Epithelial cell of prostate (primary cell): ENCODE measurements around the gene CHML.

Source experiments
- DNase-seq: peaks from one replicate; pipeline ENCODE4 v3.0.0-alpha.2; 2011; ENCODE audit warnings: low read depth, low spot score
- H3K27ac ChIP-seq: fragments of 450-650 bp; 2 replicates; pipeline ENCODE4 v1.5.1; 2017; ENCODE audit warnings: mild to moderate bottlenecking

CHML gene

GRCh38 chr1:241596633-241597032, 43.5 kb downstream of the CHML start:
- H3K27ac ChIP-seq, result no peak overlapping the region
- DNase-seq, result no peak

DNA sequence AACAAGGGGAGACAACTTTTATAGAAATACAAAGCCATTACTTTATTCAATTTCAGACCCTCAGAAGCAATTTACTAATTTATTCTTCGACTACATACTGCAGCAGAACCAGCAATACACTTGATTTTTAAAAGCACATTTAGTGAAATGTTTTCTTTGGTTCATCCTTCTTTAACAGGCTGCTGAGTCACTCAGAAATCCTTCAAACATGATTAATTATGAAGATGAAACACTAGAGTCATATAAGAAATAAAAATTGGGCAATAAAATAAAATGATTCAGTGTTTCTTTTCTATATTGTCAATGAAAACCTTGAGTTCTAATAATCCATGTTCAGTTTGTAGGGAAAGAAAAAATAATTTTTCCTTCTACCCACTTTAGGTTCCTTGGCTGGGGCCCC, 47.0 kb downstream of the CHML start:
- peak overlapping the region; percentile 84 for H3K27ac ChIP-seq
- DNase-seq, result no peak

DNA sequence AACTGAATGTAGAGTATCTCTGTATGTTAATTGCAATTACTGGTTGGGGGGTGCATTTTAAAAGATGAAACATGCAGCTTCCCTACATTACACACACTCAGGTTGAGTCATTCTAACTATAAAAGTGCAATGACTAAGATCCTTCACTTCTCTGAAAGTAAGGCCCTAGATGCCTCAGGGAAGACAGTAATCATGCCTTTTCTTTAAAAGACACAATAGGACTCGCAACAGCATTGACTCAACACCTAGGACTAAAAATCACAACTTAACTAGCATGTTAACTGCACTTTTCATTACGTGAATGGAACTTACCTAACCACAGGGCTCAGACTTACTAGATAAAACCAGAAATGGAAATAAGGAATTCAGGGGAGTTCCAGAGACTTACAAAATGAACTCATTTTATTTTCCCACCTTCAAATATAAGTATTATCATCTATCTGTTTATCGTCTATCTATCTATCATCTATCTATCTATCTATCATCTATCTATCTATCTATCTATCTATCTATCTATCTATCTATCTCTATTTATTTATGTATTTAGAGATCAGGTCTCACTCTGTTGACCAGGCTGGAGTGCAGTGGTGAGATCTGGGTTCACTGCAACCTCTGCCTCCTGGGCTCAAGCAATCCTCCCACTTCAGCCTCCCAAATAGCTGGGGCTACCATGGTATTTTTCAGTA, 47.8 kb downstream of the CHML start:
- peak overlapping the region; percentile 84 for H3K27ac ChIP-seq
- DNase-seq, result peak; percentile 97

DNA sequence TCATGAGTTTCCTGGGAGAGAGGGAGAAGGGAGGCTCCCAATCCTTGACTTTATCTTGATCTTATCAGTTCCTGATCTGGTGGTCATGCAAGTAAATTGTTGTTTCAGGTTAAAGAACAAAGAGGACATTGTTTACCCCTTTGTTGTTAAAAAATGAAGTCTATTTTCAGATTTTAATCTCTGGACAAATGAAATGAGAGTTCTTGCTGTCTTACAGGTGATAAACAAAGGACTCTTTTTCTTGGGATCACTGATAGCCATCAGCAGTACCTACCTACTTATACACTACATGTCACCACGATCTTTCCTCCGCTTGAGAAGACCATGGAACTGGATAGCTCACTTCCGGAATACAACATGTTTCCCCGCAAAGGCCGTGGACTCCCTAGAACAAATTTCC, 48.4 kb downstream of the CHML start:
- H3K27ac ChIP-seq, result peak overlapping the region; percentile 84

GRCh38 chr1:241591317-241591716, 48.9 kb downstream of the CHML start:
- peak overlapping the region; percentile 84 for H3K27ac ChIP-seq
- DNase-seq, result peak; percentile 88

More for the DNA sequence above, 48.4 kb downstream of the CHML start:
- DNase-seq, result no peak

DNA sequence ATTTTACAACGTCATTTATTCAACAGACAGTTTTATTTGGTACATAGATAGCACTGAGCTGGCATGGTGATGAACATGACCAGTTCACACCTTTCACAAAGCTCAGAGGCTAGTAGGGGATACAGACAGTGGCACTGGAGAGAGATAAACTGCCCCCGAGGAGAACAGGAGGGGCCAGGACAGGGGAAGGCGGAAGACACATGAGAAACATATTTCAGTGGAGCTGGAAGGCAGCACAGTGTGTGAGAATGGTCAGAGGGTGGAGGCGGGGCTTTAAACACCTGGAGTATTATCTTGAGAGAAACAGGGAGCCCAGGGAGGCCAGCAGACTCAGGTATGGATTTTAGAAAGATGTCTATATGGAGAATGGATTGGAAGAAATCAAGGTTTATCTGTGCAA, 49.5 kb downstream of the CHML start:
- peak overlapping the region; percentile 84 for H3K27ac ChIP-seq
- DNase-seq, result no peak
